Neural cell (in vitro differentiated cells): ENCODE data around the gene SOX18. TPM values are rescaled to one million over a fixed set of nuclear protein-coding genes. Genes with fewer than 3 reads are reported as not detected.

Experiments used
- H2AFZ ChIP-seq: fragments of 200-600, 300-800 bp; sonication (generic), shearing (Covaris generic); 2 replicates; pipeline ENCODE4 v1.6.0; 2014; ENCODE audit warnings: low read depth, mild to moderate bottlenecking, antibody characterized with exemption, low read length, moderate library complexity
- H3F3A ChIP-seq: fragments of 200-600 bp; shearing (Covaris generic); 2 replicates; pipeline ENCODE4 v1.6.1; 2016; ENCODE audit warnings: mild to moderate bottlenecking, moderate library complexity, mixed read lengths, antibody characterized with exemption, low read length; ENCODE audit not compliant: insufficient read depth, poor library complexity, severe bottlenecking
- H3K27ac ChIP-seq: fragments of 200-600, 300-800 bp; sonication (generic), shearing (Covaris generic); 2 replicates; pipeline ENCODE4 v1.5.1; 2014; ENCODE audit warnings: mild to moderate bottlenecking, low read length, moderate library complexity
- H3K27me3 ChIP-seq: fragments of 300-800, 200-600 bp; sonication (generic), shearing (Covaris generic); 2 replicates; pipeline ENCODE4 v1.6.0; 2014; ENCODE audit warnings: mild to moderate bottlenecking, low read depth, low read length, moderate library complexity; ENCODE audit not compliant: insufficient read depth
- H3K36me3 ChIP-seq: fragments of 300-800, 200-600 bp; sonication (generic), shearing (Covaris generic); 2 replicates; pipeline ENCODE4 v1.5.1; 2014; ENCODE audit warnings: mild to moderate bottlenecking, antibody characterized with exemption, low read length, moderate library complexity; ENCODE audit not compliant: insufficient read depth
- H3K4me2 ChIP-seq: fragments of 300-800, 200-600 bp; sonication (generic), shearing (Covaris generic); 2 replicates; pipeline ENCODE4 v1.6.0; 2014; ENCODE audit warnings: mild to moderate bottlenecking, low read length
- H3K4me3 ChIP-seq: fragments of 300-800, 200-600 bp; sonication (generic), shearing (Covaris generic); 2 replicates; pipeline ENCODE4 v1.5.1; 2014; ENCODE audit warnings: mild to moderate bottlenecking, low read length, moderate library complexity
- H3K79me2 ChIP-seq: fragments of 200-600 bp; shearing (Covaris generic); replicated peaks from 2 replicates; pipeline ENCODE4 v1.6.0; 2014; ENCODE audit warnings: mild to moderate bottlenecking, low read length, moderate library complexity; ENCODE audit not compliant: insufficient read depth
- H3K9ac ChIP-seq: fragments of 300-800, 200-600 bp; sonication (generic), shearing (Covaris generic); 2 replicates; pipeline ENCODE4 v1.6.1; 2016; ENCODE audit warnings: mild to moderate bottlenecking, low read length, mixed read lengths
- H3K9me2 ChIP-seq: fragments of 200-600 bp; shearing (Covaris generic); 2 replicates; pipeline ENCODE4 v1.6.1; 2016; ENCODE audit warnings: mild to moderate bottlenecking, low read length, mixed read lengths; ENCODE audit not compliant: insufficient read depth
- H3K9me3 ChIP-seq: fragments of 200-600, 300-800 bp; sonication (generic), shearing (Covaris generic); 2 replicates; pipeline ENCODE4 v1.6.1; 2016; ENCODE audit warnings: mild to moderate bottlenecking, mixed run types, low read length, moderate library complexity, mixed read lengths
- H4K20me1 ChIP-seq: fragments of 200-600 bp; shearing (Covaris generic); 2 replicates; pipeline ENCODE4 v1.6.1; 2016; ENCODE audit warnings: mild to moderate bottlenecking, mixed run types; ENCODE audit not compliant: insufficient read depth
- EP300 ChIP-seq: fragments of 450-650 bp; conservative IDR thresholded peaks from 2 replicates; pipeline ENCODE4 v1.6.1; 2014; ENCODE audit warnings: antibody characterized with exemption, mild to moderate bottlenecking, moderate library complexity; ENCODE audit not compliant: poor library complexity, severe bottlenecking
- EZH2 ChIP-seq: fragments of 200-600, 300-800 bp; shearing (Covaris generic), sonication (generic); IDR thresholded peaks from 2 replicates; pipeline ENCODE4 v1.6.1; 2014; ENCODE audit warnings: antibody characterized with exemption, low read length, borderline replicate concordance, mild to moderate bottlenecking; ENCODE audit not compliant: insufficient read depth, poor library complexity, severe bottlenecking
- MXI1 ChIP-seq: fragments of 450-650 bp; conservative IDR thresholded peaks from 2 replicates; pipeline ENCODE4 v1.6.1; 2014; ENCODE audit warnings: antibody characterized with exemption, mild to moderate bottlenecking; ENCODE audit not compliant: poor library complexity, severe bottlenecking
- POLR2AphosphoS5 ChIP-seq: IDR thresholded peaks from 2 replicates; pipeline ENCODE4 v1.6.1; 2012
- RAD21 ChIP-seq: fragments of 450-650 bp; conservative IDR thresholded peaks from 2 replicates; pipeline ENCODE4 v1.6.1; 2014; ENCODE audit warnings: antibody characterized with exemption, mild to moderate bottlenecking, moderate library complexity
- SMC3 ChIP-seq: fragments of 450-650 bp; conservative IDR thresholded peaks from 2 replicates; pipeline ENCODE4 v1.6.1; 2014; ENCODE audit warnings: antibody characterized with exemption, mild to moderate bottlenecking, moderate library complexity; ENCODE audit not compliant: poor library complexity
- TAF1 ChIP-seq: IDR thresholded peaks from 2 replicates; pipeline ENCODE4 v1.6.1; 2012; ENCODE audit warnings: low read depth
- polyA plus RNA-seq: library from polyadenylated mRNA; depleted of rRNA; stranded (reverse); fragments of >200 nt; gene quantifications from 2 replicates; pipeline ENCODE4 v1.2.3, GENCODE V29; 2014
- TF ChIP-seq, protein P1 (sequence below): fragments of 450-650 bp; IDR thresholded peaks from 2 replicates; pipeline ENCODE4 v1.5.1; 2014; ENCODE audit warnings: antibody characterized with exemption, mild to moderate bottlenecking, moderate library complexity; ENCODE audit not compliant: poor library complexity, severe bottlenecking
- TF ChIP-seq, protein P2 (sequence below): IDR thresholded peaks from 2 replicates; pipeline ENCODE4 v1.6.1; 2012; ENCODE audit warnings: borderline replicate concordance

SOX18 gene
- polyA plus RNA-seq, 1 donor from 2014 or later = 0.12 TPM

GRCh38 chr20:64068386-64069208 lies 19.2 kb upstream of the SOX18 start:
- no peak overlapping the region for H3K27ac ChIP-seq
- no peaks in the 10 kb centered on the region for H3K9me3 ChIP-seq

DNA sequence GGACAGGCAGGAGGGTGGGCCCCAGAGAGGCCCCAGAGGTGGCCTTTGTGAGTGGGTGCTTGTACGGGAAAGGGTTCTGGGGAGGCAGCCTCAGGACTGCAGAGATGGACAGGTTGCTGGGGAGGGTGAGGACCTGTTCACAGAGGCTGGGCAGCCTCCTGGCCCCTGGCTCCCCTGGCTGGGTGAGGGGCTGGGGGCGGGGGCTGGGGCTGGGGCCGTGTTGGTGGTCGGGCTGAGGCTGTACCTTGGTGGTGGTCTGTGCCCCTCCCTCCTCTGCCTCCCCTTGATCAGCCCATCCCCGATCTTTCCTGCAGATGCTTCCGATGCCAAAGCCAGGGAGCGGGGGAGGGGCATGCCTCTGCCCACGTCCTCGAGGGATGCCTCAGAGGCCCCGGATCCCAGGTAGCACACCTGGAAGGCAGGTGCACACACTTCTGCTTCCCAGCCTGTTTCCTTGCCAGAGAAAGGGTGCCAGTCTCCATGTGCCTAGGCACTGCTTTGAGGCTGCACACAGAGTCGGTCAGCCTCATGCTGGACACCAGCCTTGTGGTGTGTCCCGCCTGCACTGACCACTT lies 18.4 kb upstream of the SOX18 start:
- TF ChIP-seq, protein P1, sequence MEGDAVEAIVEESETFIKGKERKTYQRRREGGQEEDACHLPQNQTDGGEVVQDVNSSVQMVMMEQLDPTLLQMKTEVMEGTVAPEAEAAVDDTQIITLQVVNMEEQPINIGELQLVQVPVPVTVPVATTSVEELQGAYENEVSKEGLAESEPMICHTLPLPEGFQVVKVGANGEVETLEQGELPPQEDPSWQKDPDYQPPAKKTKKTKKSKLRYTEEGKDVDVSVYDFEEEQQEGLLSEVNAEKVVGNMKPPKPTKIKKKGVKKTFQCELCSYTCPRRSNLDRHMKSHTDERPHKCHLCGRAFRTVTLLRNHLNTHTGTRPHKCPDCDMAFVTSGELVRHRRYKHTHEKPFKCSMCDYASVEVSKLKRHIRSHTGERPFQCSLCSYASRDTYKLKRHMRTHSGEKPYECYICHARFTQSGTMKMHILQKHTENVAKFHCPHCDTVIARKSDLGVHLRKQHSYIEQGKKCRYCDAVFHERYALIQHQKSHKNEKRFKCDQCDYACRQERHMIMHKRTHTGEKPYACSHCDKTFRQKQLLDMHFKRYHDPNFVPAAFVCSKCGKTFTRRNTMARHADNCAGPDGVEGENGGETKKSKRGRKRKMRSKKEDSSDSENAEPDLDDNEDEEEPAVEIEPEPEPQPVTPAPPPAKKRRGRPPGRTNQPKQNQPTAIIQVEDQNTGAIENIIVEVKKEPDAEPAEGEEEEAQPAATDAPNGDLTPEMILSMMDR = no peak
- no peak for TF ChIP-seq MXI1
- no peak for TF ChIP-seq TAF1
- TF ChIP-seq SMC3 = no peak
- TF ChIP-seq EP300 = no peak
- no peak for TF ChIP-seq EZH2
- no peak for TF ChIP-seq POLR2AphosphoS5
- TF ChIP-seq RAD21 = no peak
- TF ChIP-seq, protein P2, sequence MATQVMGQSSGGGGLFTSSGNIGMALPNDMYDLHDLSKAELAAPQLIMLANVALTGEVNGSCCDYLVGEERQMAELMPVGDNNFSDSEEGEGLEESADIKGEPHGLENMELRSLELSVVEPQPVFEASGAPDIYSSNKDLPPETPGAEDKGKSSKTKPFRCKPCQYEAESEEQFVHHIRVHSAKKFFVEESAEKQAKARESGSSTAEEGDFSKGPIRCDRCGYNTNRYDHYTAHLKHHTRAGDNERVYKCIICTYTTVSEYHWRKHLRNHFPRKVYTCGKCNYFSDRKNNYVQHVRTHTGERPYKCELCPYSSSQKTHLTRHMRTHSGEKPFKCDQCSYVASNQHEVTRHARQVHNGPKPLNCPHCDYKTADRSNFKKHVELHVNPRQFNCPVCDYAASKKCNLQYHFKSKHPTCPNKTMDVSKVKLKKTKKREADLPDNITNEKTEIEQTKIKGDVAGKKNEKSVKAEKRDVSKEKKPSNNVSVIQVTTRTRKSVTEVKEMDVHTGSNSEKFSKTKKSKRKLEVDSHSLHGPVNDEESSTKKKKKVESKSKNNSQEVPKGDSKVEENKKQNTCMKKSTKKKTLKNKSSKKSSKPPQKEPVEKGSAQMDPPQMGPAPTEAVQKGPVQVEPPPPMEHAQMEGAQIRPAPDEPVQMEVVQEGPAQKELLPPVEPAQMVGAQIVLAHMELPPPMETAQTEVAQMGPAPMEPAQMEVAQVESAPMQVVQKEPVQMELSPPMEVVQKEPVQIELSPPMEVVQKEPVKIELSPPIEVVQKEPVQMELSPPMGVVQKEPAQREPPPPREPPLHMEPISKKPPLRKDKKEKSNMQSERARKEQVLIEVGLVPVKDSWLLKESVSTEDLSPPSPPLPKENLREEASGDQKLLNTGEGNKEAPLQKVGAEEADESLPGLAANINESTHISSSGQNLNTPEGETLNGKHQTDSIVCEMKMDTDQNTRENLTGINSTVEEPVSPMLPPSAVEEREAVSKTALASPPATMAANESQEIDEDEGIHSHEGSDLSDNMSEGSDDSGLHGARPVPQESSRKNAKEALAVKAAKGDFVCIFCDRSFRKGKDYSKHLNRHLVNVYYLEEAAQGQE = no peak
- no peak overlapping the region for H2AFZ ChIP-seq
- no peaks in the 10 kb centered on the region for H3K9me3 ChIP-seq
- no peak overlapping the region for H3K9ac ChIP-seq
- peaks cover 7% of the 10 kb centered on the region for H3K79me2 ChIP-seq
- H3K27me3 ChIP-seq = no peaks in the 10 kb centered on the region
- H3F3A ChIP-seq = no peaks in the 10 kb centered on the region
- no peaks in the 10 kb centered on the region for H3K9me2 ChIP-seq
- H3K27ac ChIP-seq = no peak overlapping the region
- H4K20me1 ChIP-seq = no peaks in the 10 kb centered on the region
- no peaks in the 10 kb centered on the region for H3K36me3 ChIP-seq
- H3K4me2 ChIP-seq = no peak overlapping the region
- no peak overlapping the region for H3K4me3 ChIP-seq

More at GRCh38 chr20:64068386-64069208, 19.2 kb upstream of the SOX18 start:
- Histone ChIP-seq H3K36me3 (no peaks in the 10 kb centered on the region), H3K4me3 (no peak overlapping the region), H3K9me2 (no peaks in the 10 kb centered on the region), H3K4me2 (no peak overlapping the region), H2AFZ (no peak overlapping the region), H3K79me2 (peaks cover 6% of the 10 kb centered on the region), H3F3A (no peaks in the 10 kb centered on the region), H3K9ac (no peak overlapping the region), H3K27me3 (no peaks in the 10 kb centered on the region), H4K20me1 (no peaks in the 10 kb centered on the region)
- TF ChIP-seq EZH2 (no peak), EP300 (no peak), POLR2AphosphoS5 (no peak)
- TF ChIP-seq, protein P1 = no peak
